HepG2 (cell line): ENCODE results near the gene UBALD1. TPM values are rescaled to one million over a fixed set of nuclear protein-coding genes. Genes with fewer than 3 reads are reported as not detected.

Experiments used
- BATF2 ChIP-seq: sonication (generic); formaldehyde crosslinking; IDR thresholded peaks from 2 replicates; pipeline ENCODE4 v1.8.0; 2022; ENCODE audit warnings: mild to moderate bottlenecking, missing genetic modification reagents, moderate library complexity
- CENPT ChIP-seq: sonication (generic); formaldehyde crosslinking; IDR thresholded peaks from 2 replicates; pipeline ENCODE4 v1.8.0; 2022; ENCODE audit warnings: low read depth, mild to moderate bottlenecking, moderate library complexity, missing genetic modification reagents
- GABPB1 ChIP-seq: IDR thresholded peaks from 2 replicates; pipeline ENCODE4 v1.6.1; 2016; ENCODE audit warnings: mild to moderate bottlenecking, missing genetic modification reagents, moderate library complexity, missing compliant biosample characterization
- GATAD1 ChIP-seq: IDR thresholded peaks from 2 replicates; pipeline ENCODE4 v1.6.1; 2016; ENCODE audit warnings: missing genetic modification reagents, missing compliant biosample characterization
- HDAC6 ChIP-seq: fragments of 200-600 bp; sonication (generic); IDR thresholded peaks from 2 replicates; pipeline ENCODE4 v1.7.0; 2017; ENCODE audit warnings: mild to moderate bottlenecking, antibody characterized with exemption, low read length, low read depth
- JUN ChIP-seq: sonication (generic); formaldehyde crosslinking; IDR thresholded peaks from 2 replicates; pipeline ENCODE4 v1.4.0; 2020; ENCODE audit warnings: mild to moderate bottlenecking, missing genetic modification reagents
- MATR3 ChIP-seq: sonication (generic); formaldehyde crosslinking; IDR thresholded peaks from 2 replicates; pipeline ENCODE4 v1.4.0; 2020; ENCODE audit warnings: missing genetic modification reagents
- NR3C1 ChIP-seq: sonication (generic); formaldehyde crosslinking; IDR thresholded peaks from 2 replicates; pipeline ENCODE4 v1.4.0; 2020; ENCODE audit warnings: missing genetic modification reagents
- PLRG1 ChIP-seq: fragments of 450-650 bp; conservative IDR thresholded peaks from 2 replicates; pipeline ENCODE4 v1.6.1; 2016
- ZNF121 ChIP-seq: sonication (generic); formaldehyde crosslinking; IDR thresholded peaks from 2 replicates; pipeline ENCODE4 v1.5.0; 2020; ENCODE audit warnings: mild to moderate bottlenecking, missing genetic modification reagents
- ZNF547 ChIP-seq: sonication (generic); formaldehyde crosslinking; IDR thresholded peaks from 2 replicates; pipeline ENCODE4 v1.5.1; 2020; ENCODE audit warnings: mild to moderate bottlenecking, missing genetic modification reagents
- ZNF549 ChIP-seq: sonication (generic); formaldehyde crosslinking; IDR thresholded peaks from 2 replicates; pipeline ENCODE4 v1.5.0; 2020; ENCODE audit warnings: missing genetic modification reagents
- ZNF703 ChIP-seq: sonication (generic); formaldehyde crosslinking; IDR thresholded peaks from 2 replicates; pipeline ENCODE4 v1.5.1; 2020; ENCODE audit warnings: missing genetic modification reagents, mild to moderate bottlenecking, moderate library complexity, borderline replicate concordance
- ZNF766 ChIP-seq: sonication (generic); formaldehyde crosslinking; IDR thresholded peaks from 2 replicates; pipeline ENCODE4 v1.5.0; 2020; ENCODE audit warnings: missing genetic modification reagents, borderline replicate concordance
- polyA plus RNA-seq, 8 experiments: library from polyadenylated mRNA; depleted of rRNA in 3 of 8; stranded (reverse) in 7 of 8; unstranded in 1 of 8; fragments of >200 nt; fragmentation: Illumina TruSeq in 4 of 8; extraction: Trizol in 4 of 8; gene quantifications; 2 replicates each; pipeline versions ENCODE4 v1.2.1 to v1.2.3, GENCODE V29; 2011 to 2016; ENCODE audit warnings: low read depth in 4 of 8, missing spikeins in 1 of 8, mixed read lengths in 1 of 8; ENCODE audit not compliant: insufficient read depth in 1 of 8
- total RNA-seq, 5 experiments: library from RNA; depleted of rRNA; stranded (reverse); fragments of >200 nt; fragmentation: Illumina TruSeq; extraction: Trizol; gene quantifications; 2 replicates each; pipeline ENCODE4 v1.2.3, GENCODE V29; 2016; ENCODE audit warnings: low read depth in 1 of 5
- TF ChIP-seq, protein P1 (sequence below): sonication (generic); formaldehyde crosslinking; IDR thresholded peaks from 2 replicates; pipeline ENCODE4 v1.4.0; 2020; ENCODE audit warnings: missing genetic modification reagents, borderline replicate concordance
- TF ChIP-seq, protein P2 (sequence below): sonication (generic); formaldehyde crosslinking; IDR thresholded peaks from 2 replicates; pipeline ENCODE4 v1.4.0; 2020; ENCODE audit warnings: missing genetic modification reagents
- TF ChIP-seq, protein P3 (sequence below): sonication (generic); formaldehyde crosslinking; IDR thresholded peaks from 2 replicates; pipeline ENCODE4 v1.5.0; 2020; ENCODE audit warnings: missing genetic modification reagents
- TF ChIP-seq, protein P4 (sequence below): sonication (generic); formaldehyde crosslinking; IDR thresholded peaks from 2 replicates; pipeline ENCODE4 v1.4.0; 2020; ENCODE audit warnings: low read depth, mild to moderate bottlenecking, missing genetic modification reagents

The UBALD1 gene
- total and polyA plus RNA-seq, 2 of the 13 experiments (the other 11 are each of a cell fraction or from before 2014, with no cell fraction given) = 6.8 to 12.3 TPM

- TF ChIP-seq NR3C1 (CRISPR knock-in tag) (no peak), ZNF766 (CRISPR knock-in tag) (0 out of 2 replicates have a peak, but pooled peaks have one; percentile 64), HDAC6 (no peak), GATAD1 (CRISPR knock-in tag) (peak; percentile 79), BATF2 (no peak), ZNF547 (CRISPR knock-in tag) (0 out of 2 replicates have a peak, but pooled peaks have one; percentile 56), CENPT (CRISPR knock-in tag) (no peak), MATR3 (CRISPR knock-in tag) (no peak), ZNF549 (CRISPR knock-in tag) (no peak), PLRG1 (no peak), ZNF121 (CRISPR knock-in tag) (no peak), GABPB1 (CRISPR knock-in tag) (peak; percentile 92), ZNF703 (CRISPR knock-in tag) (no peak), JUN (CRISPR knock-in tag) (peak; percentile 96)
- TF ChIP-seq, protein P1, sequence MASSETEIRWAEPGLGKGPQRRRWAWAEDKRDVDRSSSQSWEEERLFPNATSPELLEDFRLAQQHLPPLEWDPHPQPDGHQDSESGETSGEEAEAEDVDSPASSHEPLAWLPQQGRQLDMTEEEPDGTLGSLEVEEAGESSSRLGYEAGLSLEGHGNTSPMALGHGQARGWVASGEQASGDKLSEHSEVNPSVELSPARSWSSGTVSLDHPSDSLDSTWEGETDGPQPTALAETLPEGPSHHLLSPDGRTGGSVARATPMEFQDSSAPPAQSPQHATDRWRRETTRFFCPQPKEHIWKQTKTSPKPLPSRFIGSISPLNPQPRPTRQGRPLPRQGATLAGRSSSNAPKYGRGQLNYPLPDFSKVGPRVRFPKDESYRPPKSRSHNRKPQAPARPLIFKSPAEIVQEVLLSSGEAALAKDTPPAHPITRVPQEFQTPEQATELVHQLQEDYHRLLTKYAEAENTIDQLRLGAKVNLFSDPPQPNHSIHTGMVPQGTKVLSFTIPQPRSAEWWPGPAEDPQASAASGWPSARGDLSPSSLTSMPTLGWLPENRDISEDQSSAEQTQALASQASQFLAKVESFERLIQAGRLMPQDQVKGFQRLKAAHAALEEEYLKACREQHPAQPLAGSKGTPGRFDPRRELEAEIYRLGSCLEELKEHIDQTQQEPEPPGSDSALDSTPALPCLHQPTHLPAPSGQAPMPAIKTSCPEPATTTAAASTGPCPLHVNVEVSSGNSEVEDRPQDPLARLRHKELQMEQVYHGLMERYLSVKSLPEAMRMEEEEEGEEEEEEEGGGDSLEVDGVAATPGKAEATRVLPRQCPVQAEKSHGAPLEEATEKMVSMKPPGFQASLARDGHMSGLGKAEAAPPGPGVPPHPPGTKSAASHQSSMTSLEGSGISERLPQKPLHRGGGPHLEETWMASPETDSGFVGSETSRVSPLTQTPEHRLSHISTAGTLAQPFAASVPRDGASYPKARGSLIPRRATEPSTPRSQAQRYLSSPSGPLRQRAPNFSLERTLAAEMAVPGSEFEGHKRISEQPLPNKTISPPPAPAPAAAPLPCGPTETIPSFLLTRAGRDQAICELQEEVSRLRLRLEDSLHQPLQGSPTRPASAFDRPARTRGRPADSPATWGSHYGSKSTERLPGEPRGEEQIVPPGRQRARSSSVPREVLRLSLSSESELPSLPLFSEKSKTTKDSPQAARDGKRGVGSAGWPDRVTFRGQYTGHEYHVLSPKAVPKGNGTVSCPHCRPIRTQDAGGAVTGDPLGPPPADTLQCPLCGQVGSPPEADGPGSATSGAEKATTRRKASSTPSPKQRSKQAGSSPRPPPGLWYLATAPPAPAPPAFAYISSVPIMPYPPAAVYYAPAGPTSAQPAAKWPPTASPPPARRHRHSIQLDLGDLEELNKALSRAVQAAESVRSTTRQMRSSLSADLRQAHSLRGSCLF (CRISPR knock-in tag) = no peak
- TF ChIP-seq, protein P2, sequence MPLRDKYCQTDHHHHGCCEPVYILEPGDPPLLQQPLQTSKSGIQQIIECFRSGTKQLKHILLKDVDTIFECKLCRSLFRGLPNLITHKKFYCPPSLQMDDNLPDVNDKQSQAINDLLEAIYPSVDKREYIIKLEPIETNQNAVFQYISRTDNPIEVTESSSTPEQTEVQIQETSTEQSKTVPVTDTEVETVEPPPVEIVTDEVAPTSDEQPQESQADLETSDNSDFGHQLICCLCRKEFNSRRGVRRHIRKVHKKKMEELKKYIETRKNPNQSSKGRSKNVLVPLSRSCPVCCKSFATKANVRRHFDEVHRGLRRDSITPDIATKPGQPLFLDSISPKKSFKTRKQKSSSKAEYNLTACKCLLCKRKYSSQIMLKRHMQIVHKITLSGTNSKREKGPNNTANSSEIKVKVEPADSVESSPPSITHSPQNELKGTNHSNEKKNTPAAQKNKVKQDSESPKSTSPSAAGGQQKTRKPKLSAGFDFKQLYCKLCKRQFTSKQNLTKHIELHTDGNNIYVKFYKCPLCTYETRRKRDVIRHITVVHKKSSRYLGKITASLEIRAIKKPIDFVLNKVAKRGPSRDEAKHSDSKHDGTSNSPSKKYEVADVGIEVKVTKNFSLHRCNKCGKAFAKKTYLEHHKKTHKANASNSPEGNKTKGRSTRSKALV (CRISPR knock-in tag) = no peak; the same call in none of the 2 replicates
- TF ChIP-seq, protein P3, sequence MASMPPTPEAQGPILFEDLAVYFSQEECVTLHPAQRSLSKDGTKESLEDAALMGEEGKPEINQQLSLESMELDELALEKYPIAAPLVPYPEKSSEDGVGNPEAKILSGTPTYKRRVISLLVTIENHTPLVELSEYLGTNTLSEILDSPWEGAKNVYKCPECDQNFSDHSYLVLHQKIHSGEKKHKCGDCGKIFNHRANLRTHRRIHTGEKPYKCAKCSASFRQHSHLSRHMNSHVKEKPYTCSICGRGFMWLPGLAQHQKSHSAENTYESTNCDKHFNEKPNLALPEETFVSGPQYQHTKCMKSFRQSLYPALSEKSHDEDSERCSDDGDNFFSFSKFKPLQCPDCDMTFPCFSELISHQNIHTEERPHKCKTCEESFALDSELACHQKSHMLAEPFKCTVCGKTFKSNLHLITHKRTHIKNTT (CRISPR knock-in tag) = no peak
- TF ChIP-seq, protein P4, sequence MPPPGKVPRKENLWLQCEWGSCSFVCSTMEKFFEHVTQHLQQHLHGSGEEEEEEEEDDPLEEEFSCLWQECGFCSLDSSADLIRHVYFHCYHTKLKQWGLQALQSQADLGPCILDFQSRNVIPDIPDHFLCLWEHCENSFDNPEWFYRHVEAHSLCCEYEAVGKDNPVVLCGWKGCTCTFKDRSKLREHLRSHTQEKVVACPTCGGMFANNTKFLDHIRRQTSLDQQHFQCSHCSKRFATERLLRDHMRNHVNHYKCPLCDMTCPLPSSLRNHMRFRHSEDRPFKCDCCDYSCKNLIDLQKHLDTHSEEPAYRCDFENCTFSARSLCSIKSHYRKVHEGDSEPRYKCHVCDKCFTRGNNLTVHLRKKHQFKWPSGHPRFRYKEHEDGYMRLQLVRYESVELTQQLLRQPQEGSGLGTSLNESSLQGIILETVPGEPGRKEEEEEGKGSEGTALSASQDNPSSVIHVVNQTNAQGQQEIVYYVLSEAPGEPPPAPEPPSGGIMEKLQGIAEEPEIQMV (CRISPR knock-in tag) = 0 out of 2 replicates have a peak, but pooled peaks have one; percentile 38
Measured at GRCh38 chr16:4614571-4615383, at the start of gene UBALD1 (continued).
